GM21360 (cell line): ENCODE measurements around the gene TBCCD1.
"Not testable (repeated sequence)": the region's sequence is repeated elsewhere in the genome, so short reads cannot be mapped to it uniquely, and the experiment has no call there.

ENCODE experiments used
- ATAC-seq: cut with Tn5 transposase; IDR thresholded peaks from one replicate; pipeline ENCODE4 v1.9.1; 2021; ENCODE audit warnings: mild to moderate bottlenecking, moderate library complexity; ENCODE audit not compliant: unreplicated experiment

Gene TBCCD1

DNA sequence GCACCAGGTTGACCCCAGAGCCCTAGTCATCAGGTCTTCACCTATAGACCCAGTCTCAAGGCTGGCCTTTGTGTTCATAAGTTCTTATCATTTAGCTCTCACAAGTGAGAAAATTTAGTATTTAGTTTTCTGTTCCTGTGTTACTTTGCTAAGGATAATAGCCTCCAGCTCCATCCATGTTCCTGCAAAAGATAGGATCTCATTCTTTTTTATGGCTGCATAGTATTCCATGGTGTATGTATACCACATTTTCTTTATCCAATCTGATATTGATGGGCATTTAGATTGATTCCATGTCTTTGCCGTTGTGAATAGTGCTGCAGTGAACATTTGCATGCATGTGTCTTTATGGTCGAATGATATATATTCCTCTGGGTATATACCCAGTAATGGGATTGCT is 69.1 kb downstream of the TBCCD1 start:
- ATAC-seq = not testable (repeated sequence)

GRCh38 chr3:186497608-186498007 is 69.5 kb downstream of the TBCCD1 start:
- ATAC-seq = no peak

DNA sequence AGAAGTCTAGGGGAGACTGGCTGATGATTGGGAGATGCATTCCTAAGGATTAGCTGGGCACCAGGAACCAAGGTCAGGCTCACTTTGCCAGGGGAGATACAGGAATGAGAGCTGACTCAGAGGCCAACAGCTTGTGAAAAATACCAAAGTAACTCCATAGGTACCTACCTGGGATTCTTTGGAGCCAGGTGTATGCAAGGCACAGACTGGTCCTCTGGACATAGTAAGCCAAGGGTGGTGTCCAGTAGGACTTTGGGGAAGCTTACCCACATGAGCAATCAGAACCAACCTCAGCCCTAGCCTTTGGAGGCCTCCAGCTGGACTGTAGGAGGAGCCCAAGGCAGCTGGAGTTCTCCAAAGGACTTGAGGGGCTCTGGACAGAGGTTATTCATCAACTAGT is 70.5 kb downstream of the TBCCD1 start:
- ATAC-seq = no peak
